ENCODE data around the gene CDCA8. TPM values are rescaled to one million over a fixed set of nuclear protein-coding genes. Genes with fewer than 3 reads are reported as not detected.

CDCA8 gene
- total RNA-seq, 1 experiment from 2014 or later: 64.7 TPM

- BruUV-seq (replicated peaks): no TSS peak
- H3K9me3 ChIP-seq (ENCODE audit: low read depth, low read length, poor library complexity, severe bottlenecking): no peaks in the 10 kb centered on the region
- no peaks in the 10 kb centered on the region for H3K4me1 ChIP-seq (ENCODE audit: insufficient read depth, low read length, poor library complexity, severe bottlenecking)
- H3K36me3 ChIP-seq (ENCODE audit: insufficient read depth, low read length, poor library complexity, severe bottlenecking): peaks cover 92% of the 10 kb centered on the region
- POLR2A ChIA-PET (ENCODE audit: low non-redundant PET): no interaction called here
- no peak for DNase-seq (ENCODE audit: low spot score)
- no peak overlapping the region for H3K4me3 ChIP-seq (ENCODE audit: low read depth, low read length, poor library complexity, severe bottlenecking)
- H3K27me3 ChIP-seq (replicated peaks; ENCODE audit: insufficient read depth, low read depth, low read length, poor library complexity): no peaks in the 10 kb centered on the region
- TF ChIP-seq, protein P1, sequence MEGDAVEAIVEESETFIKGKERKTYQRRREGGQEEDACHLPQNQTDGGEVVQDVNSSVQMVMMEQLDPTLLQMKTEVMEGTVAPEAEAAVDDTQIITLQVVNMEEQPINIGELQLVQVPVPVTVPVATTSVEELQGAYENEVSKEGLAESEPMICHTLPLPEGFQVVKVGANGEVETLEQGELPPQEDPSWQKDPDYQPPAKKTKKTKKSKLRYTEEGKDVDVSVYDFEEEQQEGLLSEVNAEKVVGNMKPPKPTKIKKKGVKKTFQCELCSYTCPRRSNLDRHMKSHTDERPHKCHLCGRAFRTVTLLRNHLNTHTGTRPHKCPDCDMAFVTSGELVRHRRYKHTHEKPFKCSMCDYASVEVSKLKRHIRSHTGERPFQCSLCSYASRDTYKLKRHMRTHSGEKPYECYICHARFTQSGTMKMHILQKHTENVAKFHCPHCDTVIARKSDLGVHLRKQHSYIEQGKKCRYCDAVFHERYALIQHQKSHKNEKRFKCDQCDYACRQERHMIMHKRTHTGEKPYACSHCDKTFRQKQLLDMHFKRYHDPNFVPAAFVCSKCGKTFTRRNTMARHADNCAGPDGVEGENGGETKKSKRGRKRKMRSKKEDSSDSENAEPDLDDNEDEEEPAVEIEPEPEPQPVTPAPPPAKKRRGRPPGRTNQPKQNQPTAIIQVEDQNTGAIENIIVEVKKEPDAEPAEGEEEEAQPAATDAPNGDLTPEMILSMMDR (conservative IDR thresholded peaks at IDR 0.05; ENCODE audit: low read depth, low read length): no peak
- no peak for TF ChIP-seq EZH2 (IDR thresholded peaks at IDR 0.05; ENCODE audit: borderline replicate concordance, low read depth, low read length, poor library complexity, severe bottlenecking)
- CTCF ChIA-PET: no interaction called here
- no peak overlapping the region for H3K27ac ChIP-seq (ENCODE audit: low read depth, low read length, poor library complexity, severe bottlenecking)
- intact Hi-C loops (cut with micrococcal nuclease; ENCODE audit: unreplicated experiment): no loop called here
Observed at GRCh38 chr1:37703061-37703460, 10.7 kb downstream of the CDCA8 start.

- no peaks in the 10 kb centered on the region for H3K4me1 ChIP-seq (ENCODE audit: insufficient read depth, low read length, poor library complexity, severe bottlenecking)
- CTCF ChIA-PET: no interaction called here
- BruUV-seq (replicated peaks): no TSS peak
- peaks cover 93% of the 10 kb centered on the region for H3K36me3 ChIP-seq (ENCODE audit: insufficient read depth, low read length, poor library complexity, severe bottlenecking)
- no peak for DNase-seq (ENCODE audit: low spot score)
- no peak overlapping the region for H3K4me3 ChIP-seq (ENCODE audit: low read depth, low read length, poor library complexity, severe bottlenecking)
- H3K27me3 ChIP-seq (replicated peaks; ENCODE audit: insufficient read depth, low read depth, low read length, poor library complexity): no peaks in the 10 kb centered on the region
- intact Hi-C loops (cut with micrococcal nuclease; ENCODE audit: unreplicated experiment): no loop called here
- POLR2A ChIA-PET (ENCODE audit: low non-redundant PET): no interaction called here
- TF ChIP-seq, protein P1 (conservative IDR thresholded peaks at IDR 0.05; ENCODE audit: low read depth, low read length): no peak
- TF ChIP-seq EZH2 (IDR thresholded peaks at IDR 0.05; ENCODE audit: borderline replicate concordance, low read depth, low read length, poor library complexity, severe bottlenecking): no peak
- no peaks in the 10 kb centered on the region for H3K9me3 ChIP-seq (ENCODE audit: low read depth, low read length, poor library complexity, severe bottlenecking)
- H3K27ac ChIP-seq (ENCODE audit: low read depth, low read length, poor library complexity, severe bottlenecking): no peak overlapping the region
Observed at GRCh38 chr1:37704966-37705365, 12.7 kb downstream of the CDCA8 start.

GRCh38 chr1:37705399-37705798 lies 13.1 kb downstream of the CDCA8 start:
- ChIA-PET CTCF (no interaction called here), POLR2A (ENCODE audit: low non-redundant PET) (no interaction called here)
- Histone ChIP-seq H3K36me3 (ENCODE audit: insufficient read depth, low read length, poor library complexity, severe bottlenecking) (peaks cover 93% of the 10 kb centered on the region), H3K4me3 (ENCODE audit: low read depth, low read length, poor library complexity, severe bottlenecking) (no peak overlapping the region), H3K27ac (ENCODE audit: low read depth, low read length, poor library complexity, severe bottlenecking) (no peak overlapping the region), H3K4me1 (ENCODE audit: insufficient read depth, low read length, poor library complexity, severe bottlenecking) (no peaks in the 10 kb centered on the region), H3K27me3 (replicated peaks; ENCODE audit: insufficient read depth, low read depth, low read length, poor library complexity) (no peaks in the 10 kb centered on the region), H3K9me3 (ENCODE audit: low read depth, low read length, poor library complexity, severe bottlenecking) (no peaks in the 10 kb centered on the region)
- TF ChIP-seq, protein P1 (conservative IDR thresholded peaks at IDR 0.05; ENCODE audit: low read depth, low read length): no peak
- TF ChIP-seq EZH2 (IDR thresholded peaks at IDR 0.05; ENCODE audit: borderline replicate concordance, low read depth, low read length, poor library complexity, severe bottlenecking): no peak
- no TSS peak for BruUV-seq (replicated peaks)
- DNase-seq (ENCODE audit: low spot score): no peak
- intact Hi-C loops (cut with micrococcal nuclease; ENCODE audit: unreplicated experiment): no loop called here

All from A673 (cell line).